ENCODE measurements around the gene IL6ST. TPM values are rescaled to one million over a fixed set of nuclear protein-coding genes. Genes with fewer than 3 reads are reported as not detected.
"Not testable (repeated sequence)": the region's sequence is repeated elsewhere in the genome, so short reads cannot be mapped to it uniquely, and the experiment has no call there.

IL6ST gene
- total RNA-seq, 1 donor from 2014 or later, result 164 TPM

DNA sequence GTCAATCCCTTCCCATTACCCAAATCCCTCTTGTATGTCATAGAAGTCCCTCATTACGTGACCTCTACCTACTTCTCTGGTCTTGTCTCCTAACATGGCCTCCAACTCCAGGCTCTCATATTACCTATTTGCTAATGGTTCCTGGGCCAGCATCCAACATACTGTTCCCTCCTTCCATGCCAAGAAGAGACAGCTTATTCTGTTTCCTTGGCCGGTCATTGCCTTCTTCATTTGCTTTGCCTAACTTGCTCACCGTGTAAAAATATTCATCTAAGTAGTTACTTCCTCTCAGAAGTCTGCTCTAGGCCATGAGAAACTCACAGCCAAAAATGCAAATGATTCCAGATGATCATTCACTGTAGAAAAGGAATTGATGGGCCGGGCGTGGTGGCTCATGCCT is 8.9 kb upstream of the IL6ST start:
- DNase-seq, result no peak

- DNase-seq, result no peak
Measured at GRCh38 chr5:56003179-56003578, 8.4 kb upstream of the IL6ST start.

DNA sequence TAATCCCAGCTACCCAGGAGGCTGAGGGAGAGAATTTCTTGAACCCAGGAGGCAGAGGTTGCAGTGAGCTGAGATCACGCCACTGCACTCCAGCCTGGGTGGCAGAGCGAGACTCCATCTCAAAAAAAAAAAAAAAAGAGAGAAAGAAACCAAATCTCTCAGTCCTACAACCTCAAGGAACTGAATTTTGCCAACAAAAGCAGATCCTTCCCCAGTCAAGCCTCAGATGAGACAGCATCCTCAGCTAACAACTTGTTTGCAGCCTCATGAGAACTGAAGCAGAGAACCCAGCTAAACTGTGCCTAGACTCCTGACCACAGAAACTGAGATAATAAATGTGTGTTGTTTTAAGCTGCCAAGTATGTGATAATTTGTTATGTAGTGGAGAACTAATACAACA is 7.5 kb upstream of the IL6ST start:
- DNase-seq, result no peak

GRCh38 chr5:56000221-56000620 is 5.5 kb upstream of the IL6ST start:
- not testable (repeated sequence) for DNase-seq

- DNase-seq, result no peak
Measured at GRCh38 chr5:55998966-55999365, 4.2 kb upstream of the IL6ST start.

- no peak for DNase-seq
Measured at GRCh38 chr5:55997742-55998351, 3.1 kb upstream of the IL6ST start.

DNA sequence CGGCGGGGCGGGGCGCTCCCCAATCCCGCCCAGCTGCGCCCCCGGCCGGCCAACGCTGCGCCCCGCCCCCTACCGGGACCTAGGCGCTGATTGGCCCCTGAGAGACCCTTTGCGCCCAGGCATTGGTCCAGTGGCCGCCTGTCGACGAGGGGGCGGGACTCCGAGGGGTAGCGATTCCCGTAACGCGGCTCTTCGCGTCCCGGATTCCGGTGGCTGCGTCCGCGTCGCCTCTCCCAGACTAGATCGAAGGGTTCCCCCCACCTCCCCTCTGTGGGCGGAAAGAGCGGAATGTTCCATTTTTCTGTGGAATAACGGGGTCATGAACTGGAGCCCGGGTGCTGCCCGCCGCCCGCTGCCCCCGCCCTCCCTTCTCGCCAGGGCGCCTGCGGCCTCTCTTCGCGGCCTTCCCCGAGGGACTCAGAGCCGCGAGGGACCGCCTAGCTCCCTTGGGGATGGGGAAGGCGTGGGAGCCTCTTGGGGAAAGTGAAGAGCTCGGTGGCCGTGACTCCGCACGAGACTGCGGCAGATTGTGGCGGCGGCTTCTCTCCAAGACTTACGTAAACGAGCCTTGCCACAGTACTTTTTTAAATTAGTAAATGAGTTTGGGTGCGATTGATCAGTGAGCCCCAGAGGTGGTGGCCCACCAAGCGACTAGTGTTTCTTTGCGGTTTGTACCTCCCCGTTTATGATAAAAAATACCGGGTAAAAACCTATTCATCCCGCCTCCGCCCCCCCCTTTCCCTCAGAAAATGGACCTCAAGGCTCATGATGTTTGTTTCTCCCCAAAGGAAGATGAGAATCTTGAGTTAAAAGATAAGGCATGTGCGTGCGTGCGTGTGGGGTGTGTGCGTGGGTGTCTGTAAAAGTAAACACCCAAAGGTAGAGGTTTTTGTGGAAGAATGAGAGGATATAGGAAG is 493 bp upstream of the IL6ST start:
- DNase-seq, result peak; percentile 97

GRCh38 chr5:55993731-55994494 is 850 bp downstream of the IL6ST start:
- peak; percentile 67 for DNase-seq

DNA sequence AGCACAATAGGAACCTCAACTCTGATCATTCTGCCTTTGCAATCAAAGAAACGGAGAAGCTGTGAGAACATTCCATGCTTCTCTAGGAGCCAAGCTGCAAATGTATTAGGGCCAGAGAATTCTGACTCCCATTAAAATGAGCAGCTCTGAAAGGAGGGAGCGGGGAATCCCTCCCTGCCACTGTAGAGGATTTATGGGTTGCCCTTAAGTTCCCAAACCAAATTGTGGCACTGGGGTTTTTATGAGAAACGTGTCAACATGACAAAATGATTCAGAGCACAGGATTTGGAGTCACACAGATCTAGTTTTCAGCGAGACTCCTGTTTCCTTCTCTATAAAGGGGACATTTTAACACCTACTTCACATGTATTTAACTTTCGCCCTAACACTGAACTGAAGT is 1.8 kb downstream of the IL6ST start:
- DNase-seq, result peak; percentile 70

DNA sequence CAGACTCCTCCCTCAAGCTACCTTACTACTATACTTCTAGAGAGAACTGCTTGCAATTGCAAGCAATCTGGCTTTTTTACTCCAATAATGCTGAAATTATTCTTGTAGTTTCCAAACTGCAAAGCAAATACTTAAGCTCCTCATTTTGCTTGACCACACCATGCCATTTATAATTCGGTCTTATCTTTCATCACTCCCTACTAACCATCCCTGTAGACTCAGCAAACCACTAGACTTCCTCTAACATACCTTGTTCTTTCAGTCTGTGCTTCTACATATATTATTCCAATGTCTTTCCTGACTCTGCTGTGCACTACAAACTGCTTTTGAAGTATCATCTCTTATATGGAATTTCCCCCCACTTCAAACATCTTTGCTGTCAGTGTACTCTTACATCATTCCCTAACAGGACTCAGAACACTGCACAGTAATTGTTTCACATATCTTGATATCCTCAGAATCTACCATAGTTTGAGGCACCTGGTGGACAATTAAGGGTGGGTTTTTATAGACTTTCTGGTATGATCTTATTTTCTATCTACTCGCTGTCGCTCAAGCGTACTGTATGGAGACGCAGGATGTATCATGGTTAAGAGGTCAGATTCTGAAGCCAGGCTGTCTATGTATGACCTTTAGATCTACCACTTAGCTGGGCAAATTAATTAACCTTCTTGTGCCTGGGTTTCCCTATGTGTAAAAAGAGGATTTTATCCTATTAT is 2.8 kb downstream of the IL6ST start:
- DNase-seq, result no peak

- DNase-seq, result not testable (repeated sequence)
Measured at GRCh38 chr5:55990895-55991294, 3.9 kb downstream of the IL6ST start.

DNA sequence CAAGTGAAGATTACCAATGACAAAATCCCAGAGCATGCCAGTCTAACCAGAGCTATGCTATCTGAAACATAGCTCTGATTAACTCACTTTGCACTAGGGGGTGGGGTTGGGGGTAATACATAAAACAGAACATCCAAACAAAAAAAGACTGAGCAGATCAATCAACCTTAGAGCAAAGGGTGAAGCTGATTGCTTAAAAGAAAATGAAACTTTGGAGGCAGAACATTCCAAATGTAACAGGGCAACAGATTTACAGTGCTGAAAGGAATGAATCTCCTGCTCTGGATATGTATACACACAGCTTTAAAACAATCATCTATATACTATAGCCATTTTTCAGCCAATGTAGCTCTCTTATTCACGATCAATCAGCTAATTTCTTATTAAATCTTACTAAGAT is 4.9 kb downstream of the IL6ST start:
- no peak for DNase-seq

DNA sequence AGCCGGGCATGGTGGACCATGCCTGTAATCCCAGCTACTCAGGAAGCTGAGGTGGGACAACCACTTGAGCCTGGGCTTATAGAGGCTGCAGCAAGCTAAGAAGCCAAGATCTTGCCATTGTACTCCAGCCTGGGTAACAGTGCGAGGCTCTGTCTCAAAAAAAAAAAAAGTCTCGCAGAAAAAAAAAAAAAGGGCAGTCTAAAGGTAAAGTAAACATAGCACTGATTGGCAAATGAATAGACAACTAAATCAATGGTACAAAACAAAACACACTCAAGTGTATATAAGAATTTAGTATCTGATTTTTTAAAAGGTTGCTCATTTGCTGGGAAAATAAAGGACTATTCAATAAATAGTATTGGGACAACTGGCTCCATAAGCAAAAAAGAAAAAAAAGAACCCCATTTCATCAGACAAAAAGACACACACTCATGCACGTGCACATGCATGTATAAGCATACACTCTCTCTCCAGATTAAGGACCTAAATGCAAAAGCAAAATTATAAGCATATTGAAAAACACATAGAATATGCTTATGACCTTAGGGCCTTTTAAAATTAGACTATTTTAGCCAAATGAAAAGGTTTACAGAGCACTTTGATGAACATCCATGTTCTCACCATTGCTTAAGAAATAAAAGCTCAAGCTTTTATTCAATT is 5.7 kb downstream of the IL6ST start:
- DNase-seq, result no peak

DNA sequence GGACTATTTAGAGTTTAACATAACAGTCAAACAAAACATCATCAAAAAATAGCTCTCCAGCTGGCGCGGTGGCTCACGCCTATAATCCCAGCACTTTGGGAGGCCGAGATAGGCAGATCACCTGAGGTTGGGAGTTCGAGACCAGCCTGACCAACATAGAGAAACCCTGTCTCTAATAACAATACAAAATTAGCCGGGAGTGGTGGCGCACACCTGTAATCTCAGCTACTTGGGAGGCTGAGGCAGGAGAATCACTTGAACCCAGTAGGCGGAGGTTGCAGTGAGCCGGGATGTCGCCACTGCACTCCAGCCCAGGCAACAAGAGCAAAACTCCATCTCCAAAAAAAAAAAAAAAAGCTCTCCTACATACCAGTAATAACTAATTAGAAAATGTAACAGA is 6.3 kb downstream of the IL6ST start:
- DNase-seq, result not testable (repeated sequence)

GRCh38 chr5:55986931-55987330 is 7.8 kb downstream of the IL6ST start:
- no peak for DNase-seq

DNA sequence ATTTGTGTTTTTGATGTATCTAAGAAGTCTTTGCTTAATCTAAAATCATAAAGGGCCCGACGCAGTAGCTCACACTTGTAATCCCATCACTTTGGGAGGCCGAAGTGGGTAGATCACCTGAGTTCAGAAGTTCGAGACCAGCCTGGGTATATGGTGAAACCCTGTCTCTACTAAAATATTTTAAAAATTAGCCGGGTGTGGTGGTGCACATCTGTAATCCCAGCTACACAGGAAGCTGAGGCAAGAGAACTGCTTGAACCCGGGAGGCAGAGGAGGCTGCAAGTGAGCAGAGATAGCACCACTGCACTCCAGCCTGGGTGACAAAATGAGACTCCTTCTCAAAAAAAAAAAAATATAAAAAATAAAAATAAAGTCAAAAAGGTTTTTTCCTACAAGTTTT is 9.6 kb downstream of the IL6ST start:
- DNase-seq, result no peak

DNA sequence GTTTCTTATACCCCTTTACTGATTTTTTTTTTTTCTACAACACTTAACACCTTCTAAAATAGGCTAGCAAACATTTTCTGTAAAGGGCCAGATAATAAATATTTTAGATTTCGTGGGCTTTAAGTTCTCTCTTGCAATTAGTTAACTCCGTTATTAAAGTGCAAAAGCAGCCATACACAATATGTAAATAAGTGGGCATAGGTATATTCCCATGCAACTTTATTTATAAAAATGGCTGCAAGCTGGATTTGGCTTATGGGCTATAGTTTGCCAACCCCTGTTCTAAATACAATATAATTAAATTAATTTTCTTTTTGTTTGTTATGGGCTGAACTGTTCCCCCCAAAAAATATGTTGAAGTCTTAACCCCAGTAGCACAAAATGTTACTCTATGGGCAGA is 10.8 kb downstream of the IL6ST start:
- DNase-seq, result no peak

DNA sequence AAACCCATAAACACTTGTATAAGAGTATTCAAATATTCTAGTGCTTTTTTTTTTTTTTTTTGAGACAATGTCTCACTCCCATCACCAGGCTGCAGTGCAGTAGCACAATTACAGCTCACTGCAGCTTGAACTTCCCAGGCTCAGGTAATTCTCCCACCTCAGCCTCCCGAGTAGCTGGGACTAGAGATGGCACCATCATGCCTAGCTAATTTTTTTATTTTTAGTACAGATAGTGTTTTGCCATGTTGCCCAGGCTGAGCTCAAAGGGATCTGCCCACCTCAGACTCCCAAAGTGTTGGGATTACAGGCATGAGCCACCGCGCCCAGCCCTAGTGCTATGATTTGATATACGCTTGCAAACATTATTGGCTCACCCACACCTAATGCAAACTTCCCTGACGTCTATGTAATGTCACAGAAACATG is 11.8 kb downstream of the IL6ST start:
- DNase-seq, result no peak

- no peak for DNase-seq
Measured at GRCh38 chr5:55973296-55973695, 21.5 kb downstream of the IL6ST start.

GRCh38 chr5:55969956-55970355 is 24.8 kb downstream of the IL6ST start:
- no peak for DNase-seq

- no peak for DNase-seq
Measured at GRCh38 chr5:55966284-55966683, 28.5 kb downstream of the IL6ST start.

DNA sequence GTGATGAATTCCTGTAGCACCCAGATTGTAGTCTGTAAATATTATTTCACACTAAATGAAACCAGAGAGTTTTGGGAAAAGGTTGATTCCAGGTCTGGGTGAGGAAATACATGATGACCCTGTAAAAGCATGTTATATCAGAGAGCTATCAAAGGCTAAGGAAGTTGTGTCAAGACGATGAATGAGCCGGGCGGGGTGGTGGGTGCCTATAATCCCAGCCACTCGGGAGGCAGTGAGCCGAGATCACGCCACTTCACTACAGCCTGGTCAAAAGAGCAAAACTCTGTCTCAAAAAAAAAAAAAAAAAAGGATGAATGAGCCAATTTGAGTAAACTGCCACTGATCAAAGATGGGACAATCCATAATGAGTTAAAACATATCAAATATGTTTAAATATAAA is 29.2 kb downstream of the IL6ST start:
- DNase-seq, result no peak

Data from skin of body (tissue), 2 donors.